ENCODE data around the gene DENND1C.
A peak's percentile ranks its signal among the peaks of the same experiment; 100 is the strongest.
"Not testable (repeated sequence)": the region's sequence is repeated elsewhere in the genome, so short reads cannot be mapped to it uniquely, and the experiment has no call there.

DENND1C gene

DNA sequence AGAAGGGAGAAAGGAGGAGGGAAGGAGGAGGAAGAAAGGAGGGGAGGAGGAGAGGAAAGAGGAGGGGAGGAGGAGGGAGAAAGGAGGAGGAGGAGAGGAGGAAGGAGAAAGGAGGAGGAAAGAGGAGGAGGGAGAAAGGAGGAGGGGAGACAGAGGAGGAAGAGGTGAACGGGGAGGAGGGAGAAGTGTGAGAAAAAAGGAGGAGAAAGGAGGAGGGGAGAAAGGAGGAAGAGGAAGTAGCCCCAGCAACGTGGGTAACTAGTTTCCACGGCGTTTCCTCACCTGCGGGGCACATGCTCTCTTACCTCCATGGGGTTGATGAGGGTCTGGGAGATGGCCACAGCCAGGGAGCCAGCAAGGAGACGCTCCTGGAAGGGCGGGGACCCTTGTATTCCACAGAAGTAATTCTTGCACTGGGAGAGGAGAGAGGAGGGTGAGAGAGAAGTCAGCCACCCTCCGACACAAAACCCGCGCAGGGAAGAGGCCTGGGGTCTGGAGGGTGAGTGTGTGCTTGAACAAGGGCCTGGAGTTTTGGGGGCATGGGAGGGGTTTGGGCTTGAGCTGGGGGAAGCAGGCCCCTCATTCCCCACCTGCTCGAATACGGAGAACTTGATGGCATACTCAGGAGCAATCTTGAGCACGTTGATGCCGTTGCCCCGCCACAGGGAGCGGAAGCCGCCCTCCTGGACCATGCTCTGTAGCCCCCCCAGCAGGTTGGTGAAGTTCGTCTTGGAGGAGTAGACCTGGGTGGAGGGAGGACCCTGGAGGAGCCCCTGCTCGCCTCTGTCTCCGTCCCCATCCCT, 52.0 kb downstream of the DENND1C start:
- Histone ChIP-seq H3K27me3 (replicated peaks; ENCODE audit: control insufficient read depth, insufficient read depth, low read length) (no peaks in the 10 kb centered on the region), H3K4me3 (replicated peaks; ENCODE audit: low read depth, low read length) (no peak overlapping the region), H3K36me3 (ENCODE audit: control insufficient read depth, insufficient read depth, low read length) (no peaks in the 10 kb centered on the region)
- DNase-seq (ENCODE audit: extremely low read depth, insufficient read length) = no peak
- TF ChIP-seq, protein P1, sequence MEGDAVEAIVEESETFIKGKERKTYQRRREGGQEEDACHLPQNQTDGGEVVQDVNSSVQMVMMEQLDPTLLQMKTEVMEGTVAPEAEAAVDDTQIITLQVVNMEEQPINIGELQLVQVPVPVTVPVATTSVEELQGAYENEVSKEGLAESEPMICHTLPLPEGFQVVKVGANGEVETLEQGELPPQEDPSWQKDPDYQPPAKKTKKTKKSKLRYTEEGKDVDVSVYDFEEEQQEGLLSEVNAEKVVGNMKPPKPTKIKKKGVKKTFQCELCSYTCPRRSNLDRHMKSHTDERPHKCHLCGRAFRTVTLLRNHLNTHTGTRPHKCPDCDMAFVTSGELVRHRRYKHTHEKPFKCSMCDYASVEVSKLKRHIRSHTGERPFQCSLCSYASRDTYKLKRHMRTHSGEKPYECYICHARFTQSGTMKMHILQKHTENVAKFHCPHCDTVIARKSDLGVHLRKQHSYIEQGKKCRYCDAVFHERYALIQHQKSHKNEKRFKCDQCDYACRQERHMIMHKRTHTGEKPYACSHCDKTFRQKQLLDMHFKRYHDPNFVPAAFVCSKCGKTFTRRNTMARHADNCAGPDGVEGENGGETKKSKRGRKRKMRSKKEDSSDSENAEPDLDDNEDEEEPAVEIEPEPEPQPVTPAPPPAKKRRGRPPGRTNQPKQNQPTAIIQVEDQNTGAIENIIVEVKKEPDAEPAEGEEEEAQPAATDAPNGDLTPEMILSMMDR (IDR thresholded peaks at IDR 0.05; ENCODE audit: insufficient read depth, low read length, poor library complexity, severe bottlenecking) = no peak

DNA sequence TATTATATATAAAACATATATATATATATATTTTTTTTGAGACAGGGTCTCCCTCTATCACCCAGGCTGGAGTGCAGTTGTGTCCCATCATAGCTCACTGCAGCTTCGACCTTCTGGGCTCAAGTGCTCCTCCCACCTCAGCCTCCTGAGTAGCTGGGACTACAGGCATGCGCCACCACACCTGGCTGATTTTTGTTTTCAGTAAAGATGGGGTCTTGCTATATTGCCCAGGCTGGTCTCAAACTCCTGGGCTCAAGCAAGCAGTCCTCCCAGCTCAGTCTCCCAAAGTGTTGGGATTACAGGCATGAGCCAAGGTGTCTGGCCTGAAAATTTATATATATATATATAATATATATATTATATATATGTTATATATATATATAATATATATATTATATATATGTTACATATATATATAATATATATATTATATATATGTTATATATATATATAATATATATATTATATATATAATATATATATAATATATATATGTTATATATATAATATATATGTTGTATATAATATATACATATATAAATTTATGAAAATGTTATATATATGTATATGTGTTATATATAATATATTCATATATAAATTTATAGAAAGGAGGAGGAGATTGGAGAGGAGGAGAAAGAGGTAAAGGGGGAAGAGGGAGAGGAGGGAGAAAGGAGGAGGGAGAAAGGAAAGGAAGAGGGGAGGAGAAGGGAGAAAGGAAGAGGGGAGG, 52.7 kb downstream of the DENND1C start:
- H3K4me3 ChIP-seq (replicated peaks; ENCODE audit: low read depth, low read length) = not testable (repeated sequence)

DNA sequence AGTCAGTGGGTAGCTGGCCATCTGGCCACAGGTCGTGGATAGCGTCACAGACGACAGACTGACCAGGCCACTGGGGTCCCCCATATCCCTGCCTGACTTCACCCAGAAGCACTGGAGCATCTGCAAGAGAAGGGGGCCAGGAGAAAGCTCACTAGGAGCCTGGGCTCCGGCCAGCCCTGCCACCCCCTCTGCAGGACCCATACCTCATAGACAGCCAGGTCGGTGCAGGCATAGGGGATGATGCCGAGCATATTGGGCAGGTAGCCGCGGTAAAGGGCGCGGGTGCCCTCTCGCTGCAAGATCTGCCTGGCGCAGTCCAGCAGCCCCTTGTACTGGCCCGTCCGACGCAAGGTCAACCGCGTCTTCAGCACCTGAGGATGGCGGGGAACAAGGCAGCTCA, 54.5 kb downstream of the DENND1C start:
- TF ChIP-seq, protein P1 (IDR thresholded peaks at IDR 0.05; ENCODE audit: insufficient read depth, low read length, poor library complexity, severe bottlenecking) = no peak
- Histone ChIP-seq H3K36me3 (ENCODE audit: control insufficient read depth, insufficient read depth, low read length) (no peaks in the 10 kb centered on the region; the same call in none of the 2 replicates), H3K27me3 (replicated peaks; ENCODE audit: control insufficient read depth, insufficient read depth, low read length) (no peaks in the 10 kb centered on the region), H3K4me3 (replicated peaks; ENCODE audit: low read depth, low read length) (no peak overlapping the region)
- DNase-seq (ENCODE audit: extremely low read depth, insufficient read length) = no peak

More for the DNA sequence above, 52.7 kb downstream of the DENND1C start:
- not testable (repeated sequence) for DNase-seq (ENCODE audit: extremely low read depth, insufficient read length); H3K36me3 ChIP-seq (ENCODE audit: control insufficient read depth, insufficient read depth, low read length); H3K27me3 ChIP-seq (replicated peaks; ENCODE audit: control insufficient read depth, insufficient read depth, low read length)

DNA sequence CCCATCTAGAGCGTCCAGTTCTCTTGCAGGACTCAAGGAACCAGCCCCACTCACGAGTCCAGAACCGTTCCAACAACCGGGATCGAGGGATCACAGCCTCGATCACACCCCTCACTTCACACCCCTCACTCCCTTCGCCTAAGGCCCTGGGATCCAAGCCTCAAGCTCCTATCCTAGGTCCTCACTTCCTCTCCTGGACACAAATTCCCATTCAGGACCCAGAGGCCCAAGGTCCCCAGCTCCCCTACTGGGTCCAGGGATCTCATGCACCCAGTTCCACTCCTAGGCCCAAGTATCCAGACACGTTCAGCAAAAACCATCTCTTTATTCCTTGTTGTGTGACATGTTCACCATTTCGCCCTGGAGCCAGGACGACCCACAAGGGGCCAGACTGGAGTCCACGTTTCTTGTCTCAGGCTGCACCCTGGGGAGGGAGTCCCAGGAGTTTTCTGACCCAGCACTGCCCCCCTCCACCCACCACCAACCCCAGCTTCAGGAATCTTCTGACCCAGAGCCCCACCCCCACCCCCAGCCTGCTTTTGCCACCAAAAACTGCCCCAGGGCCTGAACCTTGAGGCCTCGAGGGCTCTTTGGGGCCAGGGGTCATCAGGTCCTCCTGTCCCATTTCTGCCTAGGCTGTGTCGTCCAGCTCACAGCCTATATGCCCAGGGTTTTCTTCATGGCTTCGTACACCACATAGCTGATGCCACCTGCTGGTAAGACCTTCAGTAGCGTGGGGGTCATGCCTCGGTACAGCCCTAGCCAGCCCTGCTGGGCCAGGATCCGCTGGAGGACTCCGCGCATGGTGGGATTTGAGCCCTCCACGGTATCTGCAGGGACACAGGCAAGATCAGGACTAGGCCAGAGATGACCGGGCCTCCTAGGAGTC, 55.6 kb downstream of the DENND1C start:
- Histone ChIP-seq H3K36me3 (ENCODE audit: control insufficient read depth, insufficient read depth, low read length) (peaks cover 5% of the 10 kb centered on the region), H3K27me3 (replicated peaks; ENCODE audit: control insufficient read depth, insufficient read depth, low read length) (no peaks in the 10 kb centered on the region), H3K4me3 (replicated peaks; ENCODE audit: low read depth, low read length) (peak overlapping the region; percentile 7)
- no peak for DNase-seq (ENCODE audit: extremely low read depth, insufficient read length)
- TF ChIP-seq, protein P1 (IDR thresholded peaks at IDR 0.05; ENCODE audit: insufficient read depth, low read length, poor library complexity, severe bottlenecking) = peak; percentile 22

DNA sequence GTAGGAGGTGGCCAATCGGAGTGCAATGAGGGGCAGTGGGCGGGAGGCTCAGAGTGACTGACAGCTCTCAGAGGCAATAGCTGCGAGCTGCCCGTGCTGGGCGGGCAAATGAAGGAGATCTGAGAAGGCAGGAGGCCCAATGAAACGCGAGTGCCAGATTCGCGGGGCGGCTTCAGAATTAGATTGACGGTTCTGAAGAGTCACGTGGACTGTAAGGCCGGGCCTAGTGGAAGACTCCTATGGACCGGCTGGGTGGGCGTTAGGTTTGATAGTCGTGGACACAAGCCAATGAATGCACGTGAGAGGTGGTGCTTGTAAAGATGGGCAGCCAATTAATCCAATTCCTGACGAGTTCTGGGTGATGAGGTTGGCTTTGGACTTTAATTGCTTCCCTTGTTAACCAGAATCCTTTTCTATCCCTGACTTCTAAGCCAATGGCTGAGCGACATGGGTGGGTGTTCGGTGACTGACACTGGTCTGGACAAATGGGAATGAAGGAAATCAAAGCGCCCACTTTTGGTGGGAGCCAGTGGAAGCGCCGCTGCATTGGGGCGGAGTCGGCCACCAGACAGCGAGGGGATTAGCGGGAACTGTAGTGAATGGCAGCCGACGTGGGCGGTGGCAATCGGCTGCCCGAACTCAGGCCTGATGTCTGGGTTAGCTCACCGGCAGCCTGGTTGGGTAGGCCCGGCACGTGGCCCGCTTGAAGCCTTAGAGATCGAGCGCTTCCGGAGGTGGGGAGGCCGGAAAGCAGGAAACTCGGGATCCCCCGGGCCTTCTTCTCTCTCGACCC, 56.5 kb downstream of the DENND1C start:
- DNase-seq (ENCODE audit: extremely low read depth, insufficient read length) = peak; percentile 97
- H3K36me3 ChIP-seq (ENCODE audit: control insufficient read depth, insufficient read depth, low read length) = peaks cover 11% of the 10 kb centered on the region
- TF ChIP-seq, protein P1 (IDR thresholded peaks at IDR 0.05; ENCODE audit: insufficient read depth, low read length, poor library complexity, severe bottlenecking) = no peak
- H3K4me3 ChIP-seq (replicated peaks; ENCODE audit: low read depth, low read length) = peak overlapping the region; percentile 7
- H3K27me3 ChIP-seq (replicated peaks; ENCODE audit: control insufficient read depth, insufficient read depth, low read length) = no peaks in the 10 kb centered on the region

All from GM06990 (cell line).